Astrocyte of the spinal cord (primary cell): ENCODE measurements around the gene ATF7IP2.

ENCODE experiments used
- DNase-seq: peaks from one replicate; pipeline ENCODE4 v3.0.0; 2011; ENCODE audit warnings: low read depth, low spot score
- H3K4me3 ChIP-seq: 2 replicates; pipeline ENCODE4 v1.5.1; 2011; ENCODE audit warnings: low read depth, mild to moderate bottlenecking, low read length, moderate library complexity
- in situ Hi-C: cut with HindIII; loops from 2 replicates; pipeline ENCODE4 v1.10.0; 2017; ENCODE audit warnings: low sequenced_read_pairs
- TF ChIP-seq, protein P1 (sequence below): IDR thresholded peaks from 2 replicates; pipeline ENCODE4 v1.5.1; 2012; ENCODE audit warnings: low read depth, mild to moderate bottlenecking, low read length, inconsistent platforms

Gene ATF7IP2

DNA sequence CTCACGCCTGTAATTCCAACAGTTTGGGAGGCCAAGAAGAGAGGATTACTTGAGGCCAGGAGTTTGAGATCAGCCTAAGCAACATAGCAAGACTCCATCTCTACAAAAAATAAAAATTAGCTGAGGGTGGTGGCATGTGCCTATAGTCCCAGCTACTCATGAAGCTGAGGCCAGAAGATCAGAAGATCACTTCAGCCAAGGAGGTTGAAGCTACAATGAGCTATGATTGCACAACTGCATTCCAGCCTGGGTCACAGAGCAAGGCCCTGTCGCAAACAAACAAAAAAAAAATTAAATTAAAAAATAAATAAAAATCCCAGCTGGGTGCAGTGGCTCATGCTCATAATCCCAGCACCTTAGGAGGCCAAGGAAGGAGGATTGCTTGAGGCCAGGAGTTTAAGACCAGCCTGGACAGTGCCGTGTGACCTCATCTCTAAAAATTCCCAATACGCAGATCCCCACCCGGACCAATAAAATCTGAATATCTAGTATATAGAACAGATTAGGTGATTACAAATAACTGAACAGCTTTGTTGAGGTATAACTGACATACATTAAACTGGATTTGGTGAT lies 18.2 kb upstream of the ATF7IP2 start:
- H3K4me3 ChIP-seq: no peak overlapping the region
- TF ChIP-seq, protein P1, sequence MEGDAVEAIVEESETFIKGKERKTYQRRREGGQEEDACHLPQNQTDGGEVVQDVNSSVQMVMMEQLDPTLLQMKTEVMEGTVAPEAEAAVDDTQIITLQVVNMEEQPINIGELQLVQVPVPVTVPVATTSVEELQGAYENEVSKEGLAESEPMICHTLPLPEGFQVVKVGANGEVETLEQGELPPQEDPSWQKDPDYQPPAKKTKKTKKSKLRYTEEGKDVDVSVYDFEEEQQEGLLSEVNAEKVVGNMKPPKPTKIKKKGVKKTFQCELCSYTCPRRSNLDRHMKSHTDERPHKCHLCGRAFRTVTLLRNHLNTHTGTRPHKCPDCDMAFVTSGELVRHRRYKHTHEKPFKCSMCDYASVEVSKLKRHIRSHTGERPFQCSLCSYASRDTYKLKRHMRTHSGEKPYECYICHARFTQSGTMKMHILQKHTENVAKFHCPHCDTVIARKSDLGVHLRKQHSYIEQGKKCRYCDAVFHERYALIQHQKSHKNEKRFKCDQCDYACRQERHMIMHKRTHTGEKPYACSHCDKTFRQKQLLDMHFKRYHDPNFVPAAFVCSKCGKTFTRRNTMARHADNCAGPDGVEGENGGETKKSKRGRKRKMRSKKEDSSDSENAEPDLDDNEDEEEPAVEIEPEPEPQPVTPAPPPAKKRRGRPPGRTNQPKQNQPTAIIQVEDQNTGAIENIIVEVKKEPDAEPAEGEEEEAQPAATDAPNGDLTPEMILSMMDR: no peak
- no peak for DNase-seq
- in situ Hi-C loops: no loop called here

DNA sequence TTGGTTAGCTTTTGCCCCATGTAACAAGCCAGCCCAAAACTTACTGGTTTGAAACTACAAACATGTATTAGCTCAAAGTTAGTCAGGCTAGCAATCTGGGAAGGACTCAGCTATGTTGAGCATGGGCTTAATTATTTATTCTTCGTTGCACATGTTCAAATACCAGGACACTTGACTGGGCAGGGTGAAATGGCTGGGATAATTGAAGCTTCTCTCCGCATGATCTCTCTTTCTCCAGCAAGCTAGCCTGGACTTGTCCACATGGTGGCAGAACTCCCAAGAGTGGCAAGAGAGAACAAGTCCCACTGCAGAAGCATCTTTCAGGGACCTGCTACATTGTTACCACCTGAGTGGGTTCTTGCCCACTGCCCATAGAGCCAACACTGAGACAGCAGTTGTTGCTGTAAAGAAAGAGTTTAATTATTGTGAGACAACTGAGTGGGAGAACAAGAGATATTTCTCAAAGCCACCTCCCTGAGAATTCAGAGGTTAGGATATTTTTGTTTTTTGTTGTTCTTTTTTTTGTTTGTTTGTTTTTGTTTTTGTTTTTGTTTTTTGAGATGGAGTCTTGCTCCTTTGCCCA lies 16.8 kb upstream of the ATF7IP2 start:
- no peak for DNase-seq
- in situ Hi-C loops: no loop called here
- TF ChIP-seq, protein P1: no peak
- H3K4me3 ChIP-seq: no peak overlapping the region

DNA sequence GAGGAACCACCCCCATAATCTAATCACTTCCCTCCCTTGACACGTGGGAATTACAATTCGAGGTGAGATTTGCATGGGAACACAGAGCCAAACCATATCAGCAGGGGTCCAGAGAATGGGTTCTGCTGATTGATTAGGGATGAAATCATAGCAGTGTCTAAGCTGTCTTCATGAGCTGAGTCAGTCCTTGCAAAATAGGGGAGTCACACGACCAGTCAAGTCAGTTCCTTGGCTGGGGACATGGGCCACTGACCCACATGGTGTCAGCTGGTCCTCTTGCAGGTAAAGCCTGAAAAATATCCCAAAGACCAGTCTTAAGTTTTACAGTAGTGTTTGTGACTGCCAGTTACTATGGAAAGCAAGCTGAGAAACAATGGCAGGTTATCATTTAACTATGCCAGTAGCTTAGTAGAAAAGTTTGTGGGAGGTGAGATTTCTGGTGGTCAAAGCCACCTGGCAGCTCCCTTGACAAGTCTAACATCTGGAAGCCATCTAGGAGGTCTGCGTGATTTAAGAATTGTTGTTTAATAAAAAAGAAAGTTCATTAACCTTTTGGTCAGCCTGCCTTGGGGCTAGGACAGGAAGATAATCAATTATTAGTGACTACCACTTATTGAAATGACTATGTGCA lies 15.7 kb upstream of the ATF7IP2 start:
- in situ Hi-C loops: no loop called here
- H3K4me3 ChIP-seq: no peak overlapping the region
- DNase-seq: no peak
- TF ChIP-seq, protein P1: no peak

DNA sequence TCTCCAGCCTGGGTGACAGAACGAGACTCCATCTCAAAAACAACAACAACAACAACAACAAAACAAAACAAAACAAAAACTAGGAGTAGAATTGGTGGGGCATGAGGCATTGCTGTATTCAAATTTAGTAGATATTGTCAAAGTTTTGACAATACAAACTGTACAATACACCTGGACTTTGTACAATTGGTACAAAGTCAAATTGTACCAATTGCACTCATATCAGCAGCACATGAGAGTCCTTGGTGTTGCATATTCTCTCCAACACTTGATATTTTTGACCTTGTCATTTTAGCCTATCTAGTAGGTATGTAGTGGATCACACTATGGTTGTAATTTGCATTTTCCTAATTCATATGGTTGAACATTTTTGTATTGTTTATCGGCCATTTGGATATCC lies 14.3 kb upstream of the ATF7IP2 start:
- in situ Hi-C loops: no loop called here
- no peak for DNase-seq
- TF ChIP-seq, protein P1: no peak
- H3K4me3 ChIP-seq: no peak overlapping the region

DNA sequence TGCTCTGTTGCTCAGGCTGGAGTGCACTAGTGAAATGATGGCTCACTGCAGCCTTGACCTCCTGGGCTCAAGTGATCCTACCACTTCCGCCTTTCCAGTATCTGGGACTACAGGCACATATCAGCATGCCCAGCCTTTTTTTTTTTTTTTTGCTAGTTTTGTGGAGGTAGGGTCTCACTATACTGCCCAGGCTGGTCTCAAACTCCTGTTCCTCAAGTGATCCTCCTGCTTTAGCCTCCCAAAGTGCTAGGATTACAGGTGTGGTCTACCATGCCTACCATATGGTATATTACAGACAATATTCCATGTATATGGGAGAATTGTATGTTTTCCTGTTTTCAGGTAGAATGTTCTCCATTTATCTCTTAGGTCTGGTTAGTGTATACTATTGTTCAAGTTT lies 12.3 kb upstream of the ATF7IP2 start:
- no peak overlapping the region for H3K4me3 ChIP-seq
- in situ Hi-C loops: no loop called here
- DNase-seq: no peak
- TF ChIP-seq, protein P1: no peak

DNA sequence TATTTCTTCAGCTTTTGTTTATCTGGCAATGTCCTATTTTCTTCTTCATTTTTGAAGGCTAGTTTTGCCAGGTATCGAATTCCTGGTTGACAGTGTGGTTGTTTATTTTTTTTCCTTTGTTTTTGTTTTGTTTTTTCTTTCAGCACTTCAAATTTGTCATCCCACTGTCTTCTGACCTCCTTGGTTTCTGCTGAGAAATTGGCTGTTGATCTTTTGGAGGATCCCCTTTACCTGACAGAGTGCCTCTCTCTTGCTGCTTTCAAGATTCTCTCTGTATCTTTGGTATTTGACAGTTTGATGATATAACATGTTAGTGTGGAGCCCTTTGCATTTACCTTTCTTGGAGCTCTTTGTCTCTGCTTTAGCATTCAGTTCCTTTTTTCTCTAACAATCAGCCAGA lies 9.6 kb upstream of the ATF7IP2 start:
- no peak for DNase-seq
- TF ChIP-seq, protein P1: no peak

More for the DNA sequence above, 9.6 kb upstream of the ATF7IP2 start:
- in situ Hi-C loops: no loop called here
- no peak overlapping the region for H3K4me3 ChIP-seq
